BJ (cell line): ENCODE data around the gene SLC29A2. TPM values are rescaled to one million over a fixed set of nuclear protein-coding genes. Genes with fewer than 3 reads are reported as not detected.
"Not testable (repeated sequence)": the region's sequence is repeated elsewhere in the genome, so short reads cannot be mapped to it uniquely, and the experiment has no call there.

Experiments
- CTCF ChIA-PET: fragments of 350-600 bp; formaldehyde crosslinking; extraction: SDS; loops from one replicate; lab custom pipeline; 2021; ENCODE audit warnings: antibody characterized with exemption, inconsistent platforms; lab: Yijun Ruan, JAX
- POLR2A ChIA-PET: fragments of 300-600 bp; sonication (Branson Sonifier 250); formaldehyde crosslinking; extraction: SDS; loops from one replicate; lab custom pipeline; 2021; ENCODE audit warnings: antibody characterized with exemption; lab: Charles Lee
- DNase-seq: peaks from one replicate; pipeline ENCODE4 v3.0.0-alpha.2; 2011; ENCODE audit warnings: low read depth
- H3K27me3 ChIP-seq: 2 replicates; pipeline ENCODE4 v1.6.0; 2011; ENCODE audit warnings: low read length; ENCODE audit not compliant: control insufficient read depth, insufficient read depth
- H3K36me3 ChIP-seq: 2 replicates; pipeline ENCODE4 v1.5.1; 2011; ENCODE audit warnings: low read length; ENCODE audit not compliant: control insufficient read depth, insufficient read depth
- H3K4me3 ChIP-seq: 2 replicates; pipeline ENCODE4 v1.5.1; 2011; ENCODE audit warnings: low read depth, mild to moderate bottlenecking, control low read depth, low read length
- polyA plus RNA-seq: library from polyadenylated mRNA; depleted of rRNA; stranded (reverse); fragments of >200 nt; gene quantifications from 2 replicates; pipeline ENCODE4 v1.2.3, GENCODE V29; 2011
- TF ChIP-seq, protein P1 (sequence below): IDR thresholded peaks from 2 replicates; pipeline ENCODE4 v1.5.1; 2011; ENCODE audit warnings: low read depth, mild to moderate bottlenecking, control low read depth, inconsistent platforms, low read length, moderate library complexity; ENCODE audit not compliant: insufficient read depth

Gene SLC29A2
- polyA plus RNA-seq, 1 experiment = 0.48 TPM

DNA sequence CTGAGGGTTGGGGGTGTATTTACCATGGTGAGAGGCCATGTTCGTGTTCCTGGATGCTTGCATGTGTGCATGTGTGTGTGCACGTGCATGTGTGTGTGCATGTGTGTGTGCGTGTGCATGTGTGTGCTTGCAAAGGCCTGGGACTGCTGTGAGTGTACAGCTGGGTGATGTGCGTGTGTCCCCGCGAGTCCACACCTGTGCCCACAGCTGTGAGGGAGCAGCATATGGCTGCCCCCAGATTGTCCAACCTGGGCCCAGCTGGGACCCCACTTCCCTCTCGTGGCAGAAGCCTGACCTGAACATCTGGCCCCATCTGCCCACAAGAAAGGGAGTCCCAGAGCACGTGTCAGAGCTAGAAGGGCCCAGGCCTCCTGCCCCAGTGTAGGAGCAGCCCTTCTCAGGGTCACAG is 46.3 kb downstream of the SLC29A2 start:
- ChIA-PET POLR2A (interaction anchor here (1.4 kb wide), 1 partner anchor 13 kb away, joined by 6 read pairs; no protein-coding TSS in a partner anchor), CTCF (interaction anchor here (1.0 to 4.0 kb wide), 3 partner anchors 9 to 63 kb away, joined by 3 to 77 read pairs (median 9); no protein-coding TSS in a partner anchor)
- no peak for DNase-seq
- TF ChIP-seq, protein P1, sequence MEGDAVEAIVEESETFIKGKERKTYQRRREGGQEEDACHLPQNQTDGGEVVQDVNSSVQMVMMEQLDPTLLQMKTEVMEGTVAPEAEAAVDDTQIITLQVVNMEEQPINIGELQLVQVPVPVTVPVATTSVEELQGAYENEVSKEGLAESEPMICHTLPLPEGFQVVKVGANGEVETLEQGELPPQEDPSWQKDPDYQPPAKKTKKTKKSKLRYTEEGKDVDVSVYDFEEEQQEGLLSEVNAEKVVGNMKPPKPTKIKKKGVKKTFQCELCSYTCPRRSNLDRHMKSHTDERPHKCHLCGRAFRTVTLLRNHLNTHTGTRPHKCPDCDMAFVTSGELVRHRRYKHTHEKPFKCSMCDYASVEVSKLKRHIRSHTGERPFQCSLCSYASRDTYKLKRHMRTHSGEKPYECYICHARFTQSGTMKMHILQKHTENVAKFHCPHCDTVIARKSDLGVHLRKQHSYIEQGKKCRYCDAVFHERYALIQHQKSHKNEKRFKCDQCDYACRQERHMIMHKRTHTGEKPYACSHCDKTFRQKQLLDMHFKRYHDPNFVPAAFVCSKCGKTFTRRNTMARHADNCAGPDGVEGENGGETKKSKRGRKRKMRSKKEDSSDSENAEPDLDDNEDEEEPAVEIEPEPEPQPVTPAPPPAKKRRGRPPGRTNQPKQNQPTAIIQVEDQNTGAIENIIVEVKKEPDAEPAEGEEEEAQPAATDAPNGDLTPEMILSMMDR = no peak
- Histone ChIP-seq H3K36me3 (no peaks in the 10 kb centered on the region), H3K4me3 (no peak overlapping the region), H3K27me3 (no peaks in the 10 kb centered on the region)

DNA sequence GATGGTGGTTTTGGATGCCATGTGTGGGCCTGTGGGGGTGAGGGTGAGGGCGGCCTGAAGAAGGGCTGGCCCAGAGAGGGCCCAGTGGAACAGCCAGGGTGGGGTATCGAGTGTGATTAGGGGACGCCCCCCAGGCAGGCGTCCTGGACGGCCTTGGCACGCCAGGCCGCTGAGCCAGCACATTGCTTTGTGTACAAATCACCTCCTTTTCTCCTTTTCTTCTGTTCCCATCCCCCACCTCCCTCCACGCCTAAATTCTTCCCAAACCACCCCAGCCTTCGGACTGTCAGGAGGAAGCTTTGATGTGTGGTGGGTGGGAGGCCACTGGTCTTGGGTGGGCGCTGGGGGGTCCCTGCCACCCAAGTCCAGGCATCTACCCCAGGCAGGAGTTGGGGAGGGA is 46.9 kb downstream of the SLC29A2 start:
- Histone ChIP-seq H3K4me3 (no peak overlapping the region), H3K27me3 (no peaks in the 10 kb centered on the region), H3K36me3 (no peaks in the 10 kb centered on the region)
- ChIA-PET CTCF (interaction anchor here (1.0 to 4.0 kb wide), 3 partner anchors 10 to 64 kb away, joined by 3 to 77 read pairs (median 9); no protein-coding TSS in a partner anchor), POLR2A (interaction anchor here (1.4 kb wide), 1 partner anchor 12 kb away, joined by 6 read pairs; no protein-coding TSS in a partner anchor)
- DNase-seq = no peak
- TF ChIP-seq, protein P1 = no peak

DNA sequence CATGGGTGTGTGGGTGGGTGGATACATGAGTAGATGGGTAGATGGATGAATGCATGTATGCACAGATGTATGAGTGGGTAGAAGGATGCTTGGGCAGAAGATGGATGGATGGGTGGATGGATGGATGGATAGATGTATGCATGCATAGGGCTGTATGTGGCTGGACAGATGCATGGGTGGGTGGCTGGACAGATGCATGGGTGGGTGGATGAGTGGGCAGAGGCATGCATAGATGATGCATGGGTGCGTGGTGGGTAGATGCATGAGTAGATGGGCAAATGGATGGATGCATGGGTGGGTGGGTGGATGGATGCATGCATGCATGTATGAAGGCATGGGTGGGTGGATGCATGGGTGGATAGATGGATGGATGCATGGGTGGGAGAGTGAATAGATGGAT is 47.9 kb downstream of the SLC29A2 start:
- no peaks in the 10 kb centered on the region for H3K36me3 ChIP-seq
- TF ChIP-seq, protein P1 = no peak
- DNase-seq = no peak
- no peaks in the 10 kb centered on the region for H3K27me3 ChIP-seq
- H3K4me3 ChIP-seq = no peak overlapping the region
- ChIA-PET POLR2A (no interaction called here), CTCF (interaction anchor here (4.0 kb wide), 1 partner anchor 10 kb away, joined by 77 read pairs; no protein-coding TSS in a partner anchor)

DNA sequence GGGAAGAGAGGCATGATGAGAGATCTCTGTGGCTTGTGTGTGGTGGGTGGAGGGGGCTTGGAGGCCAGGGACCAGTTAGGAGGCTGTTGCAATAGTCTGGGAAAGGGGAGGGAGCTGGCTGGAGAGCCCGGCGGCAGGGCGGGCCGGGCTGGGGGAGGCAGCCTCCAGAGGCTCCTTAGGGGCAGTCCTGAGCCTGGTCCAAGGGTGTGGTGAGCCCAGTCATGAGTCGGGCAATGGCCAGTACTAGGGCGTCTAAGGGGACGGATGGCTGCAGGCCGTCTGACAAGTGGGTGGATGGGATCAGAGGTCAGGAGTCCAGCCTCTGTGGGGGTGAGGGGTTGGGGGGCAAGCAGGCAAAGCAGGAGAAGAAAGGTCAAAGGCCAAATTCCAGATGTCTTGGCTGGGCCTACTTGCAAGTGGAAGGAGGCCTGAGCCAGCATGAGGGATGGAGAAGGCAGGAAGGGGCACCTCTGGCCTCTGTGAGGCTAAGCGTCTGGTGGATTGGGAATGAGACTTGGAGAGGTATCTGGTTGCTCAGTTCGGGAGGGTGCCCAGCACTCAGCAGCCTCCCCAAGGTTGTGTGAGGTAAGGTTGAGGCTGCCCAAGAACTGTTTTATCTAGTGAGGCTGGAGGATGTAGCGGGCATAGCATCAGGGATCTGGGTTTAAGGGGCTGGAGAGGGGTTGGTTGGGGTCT is 48.7 kb downstream of the SLC29A2 start:
- CTCF ChIA-PET = interaction anchor here (1.7 kb wide), 1 partner anchor 10 kb away, joined by 7 read pairs; no protein-coding TSS in a partner anchor

DNA sequence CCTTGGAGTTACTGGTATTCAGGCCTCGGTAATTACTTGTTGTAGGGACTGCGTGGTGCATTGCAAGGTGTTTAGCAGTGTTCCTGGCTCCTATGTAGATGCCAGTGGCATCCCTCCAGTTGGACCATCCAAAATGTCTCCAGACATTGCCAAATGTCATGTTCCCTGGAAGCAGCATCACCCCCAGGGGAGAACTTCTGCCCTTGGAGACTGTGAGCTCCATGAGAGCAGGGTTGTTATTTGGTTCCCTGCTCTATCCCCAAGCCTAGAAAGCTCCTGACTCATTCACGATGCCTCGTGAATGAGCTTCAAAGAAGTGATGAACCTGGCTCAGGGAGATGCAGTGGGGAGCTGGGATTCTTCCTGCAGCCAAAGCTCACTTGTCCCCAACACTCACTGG is 50.0 kb downstream of the SLC29A2 start:
- Histone ChIP-seq H3K27me3 (no peaks in the 10 kb centered on the region), H3K36me3 (no peaks in the 10 kb centered on the region), H3K4me3 (no peak overlapping the region)
- no peak for DNase-seq
- ChIA-PET CTCF (interaction anchor here (1.3 to 1.7 kb wide), 3 partner anchors 8 to 14 kb away, joined by 4 to 7 read pairs (median 4); partner anchors contain the start of gene RIN1), POLR2A (no interaction called here)
- TF ChIP-seq, protein P1 = no peak

More for the DNA sequence above, 48.7 kb downstream of the SLC29A2 start:
- TF ChIP-seq, protein P1 = no peak
- DNase-seq = no peak
- Histone ChIP-seq H3K4me3 (no peak overlapping the region), H3K36me3 (no peaks in the 10 kb centered on the region), H3K27me3 (no peaks in the 10 kb centered on the region)
- POLR2A ChIA-PET = no interaction called here

DNA sequence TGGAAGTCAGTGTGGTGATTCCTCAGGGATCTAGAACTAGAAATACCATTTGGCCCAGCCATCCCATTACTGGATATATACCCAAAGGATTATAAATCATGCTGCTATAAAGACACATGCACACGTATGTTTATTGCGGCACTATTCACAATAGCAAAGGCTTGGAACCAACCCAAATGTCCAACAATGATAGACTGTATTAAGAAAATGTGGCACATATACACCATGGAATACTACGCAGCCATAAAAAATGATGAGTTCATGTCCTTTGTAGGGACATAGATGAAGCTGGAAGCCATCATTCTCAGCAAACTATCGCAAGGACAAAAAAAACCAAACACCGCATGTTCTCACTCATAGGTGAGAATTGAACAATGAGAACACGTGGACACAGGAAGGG is 50.8 kb downstream of the SLC29A2 start:
- H3K36me3 ChIP-seq, DNase-seq, POLR2A ChIA-PET, H3K4me3 ChIP-seq, CTCF ChIA-PET, H3K27me3 ChIP-seq: not testable (repeated sequence)

DNA sequence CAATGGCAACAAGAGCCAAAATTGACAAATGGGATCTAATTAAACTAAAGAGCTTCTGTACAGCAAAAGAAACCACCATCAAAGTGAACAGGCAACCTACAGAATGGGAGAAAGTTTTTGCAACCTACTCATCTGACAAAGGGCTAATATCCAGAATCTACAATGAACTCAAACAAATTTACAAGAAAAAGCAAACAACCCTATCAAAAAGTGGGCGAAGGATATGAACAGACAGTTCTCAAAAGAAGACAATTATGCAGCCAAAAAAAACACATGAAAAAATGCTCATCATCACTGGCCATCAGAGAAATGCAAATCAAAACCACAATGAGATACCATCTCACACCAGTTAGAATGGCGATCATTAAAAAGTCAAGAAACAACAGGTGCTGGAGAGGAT is 51.3 kb downstream of the SLC29A2 start:
- DNase-seq, H3K27me3 ChIP-seq, POLR2A ChIA-PET, CTCF ChIA-PET, H3K4me3 ChIP-seq, H3K36me3 ChIP-seq: not testable (repeated sequence)
